ENCODE results near the gene GFAP.

GFAP gene

DNA sequence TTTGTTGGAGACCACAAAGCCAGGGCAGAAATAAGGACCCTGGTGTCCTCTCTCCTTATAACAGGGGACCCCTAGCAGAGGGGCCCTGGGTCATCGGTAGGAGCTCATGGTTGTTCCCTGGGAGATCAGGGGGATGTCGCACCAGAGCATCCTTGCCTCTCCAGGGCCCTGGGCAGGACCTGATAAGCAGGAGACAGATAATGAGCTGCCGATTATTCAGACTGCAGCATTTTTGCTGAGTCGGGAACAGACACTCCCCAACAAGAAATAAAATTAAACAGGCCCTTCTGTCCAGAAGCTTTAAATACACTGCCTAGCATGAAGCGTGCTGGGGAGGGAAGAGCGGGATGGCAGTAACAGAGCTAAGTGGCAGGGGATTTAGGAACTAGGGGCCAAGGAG lies 15.4 kb upstream of the GFAP start:
- TF ChIP-seq, protein P1, sequence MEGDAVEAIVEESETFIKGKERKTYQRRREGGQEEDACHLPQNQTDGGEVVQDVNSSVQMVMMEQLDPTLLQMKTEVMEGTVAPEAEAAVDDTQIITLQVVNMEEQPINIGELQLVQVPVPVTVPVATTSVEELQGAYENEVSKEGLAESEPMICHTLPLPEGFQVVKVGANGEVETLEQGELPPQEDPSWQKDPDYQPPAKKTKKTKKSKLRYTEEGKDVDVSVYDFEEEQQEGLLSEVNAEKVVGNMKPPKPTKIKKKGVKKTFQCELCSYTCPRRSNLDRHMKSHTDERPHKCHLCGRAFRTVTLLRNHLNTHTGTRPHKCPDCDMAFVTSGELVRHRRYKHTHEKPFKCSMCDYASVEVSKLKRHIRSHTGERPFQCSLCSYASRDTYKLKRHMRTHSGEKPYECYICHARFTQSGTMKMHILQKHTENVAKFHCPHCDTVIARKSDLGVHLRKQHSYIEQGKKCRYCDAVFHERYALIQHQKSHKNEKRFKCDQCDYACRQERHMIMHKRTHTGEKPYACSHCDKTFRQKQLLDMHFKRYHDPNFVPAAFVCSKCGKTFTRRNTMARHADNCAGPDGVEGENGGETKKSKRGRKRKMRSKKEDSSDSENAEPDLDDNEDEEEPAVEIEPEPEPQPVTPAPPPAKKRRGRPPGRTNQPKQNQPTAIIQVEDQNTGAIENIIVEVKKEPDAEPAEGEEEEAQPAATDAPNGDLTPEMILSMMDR (IDR thresholded peaks at IDR 0.05) = no peak
- no peak overlapping the region for H3K27ac ChIP-seq
- no peak overlapping the region for H3K4me3 ChIP-seq
- DNase-seq (ENCODE audit: low spot score) = no peak

DNA sequence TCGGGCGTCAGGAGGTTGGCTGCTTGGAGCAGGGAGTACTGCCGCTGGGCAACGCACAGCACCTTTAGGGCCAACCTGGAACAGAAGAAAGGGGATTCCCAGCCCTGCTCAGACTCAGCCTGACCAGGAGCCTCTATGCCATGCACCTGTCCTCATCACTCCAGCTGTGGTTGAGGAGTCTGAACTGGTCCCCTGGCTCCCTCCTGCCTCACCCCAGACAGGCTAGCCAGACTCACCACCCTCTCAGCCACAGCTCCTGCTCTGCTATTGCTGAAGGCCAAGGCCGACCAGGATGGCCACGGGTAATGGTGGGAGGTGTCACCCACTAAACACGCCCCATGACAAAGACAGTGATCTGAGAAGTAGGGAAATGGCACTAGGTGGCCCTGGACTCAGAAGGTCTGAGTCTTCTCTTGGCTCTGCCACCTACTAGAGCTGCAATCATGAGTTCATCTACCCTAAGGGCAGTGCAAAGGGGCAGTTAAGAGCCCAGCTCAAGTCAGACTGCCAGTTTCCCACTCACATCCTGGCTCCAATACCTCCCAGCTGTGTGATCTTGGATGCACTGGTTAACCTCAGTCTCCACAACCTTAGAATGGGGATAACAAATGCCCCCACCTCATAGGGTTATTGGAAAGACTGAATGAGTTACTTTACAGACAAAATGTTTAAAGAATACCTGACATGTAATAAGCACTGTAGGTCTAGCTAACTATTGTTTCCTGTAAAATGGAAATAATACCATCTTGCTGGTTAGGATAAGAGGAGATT lies 13.8 kb upstream of the GFAP start:
- no peak for DNase-seq (ENCODE audit: low spot score)
- no peak overlapping the region for H3K4me3 ChIP-seq
- no peak overlapping the region for H3K27ac ChIP-seq
- TF ChIP-seq, protein P1 (IDR thresholded peaks at IDR 0.05) = no peak

DNA sequence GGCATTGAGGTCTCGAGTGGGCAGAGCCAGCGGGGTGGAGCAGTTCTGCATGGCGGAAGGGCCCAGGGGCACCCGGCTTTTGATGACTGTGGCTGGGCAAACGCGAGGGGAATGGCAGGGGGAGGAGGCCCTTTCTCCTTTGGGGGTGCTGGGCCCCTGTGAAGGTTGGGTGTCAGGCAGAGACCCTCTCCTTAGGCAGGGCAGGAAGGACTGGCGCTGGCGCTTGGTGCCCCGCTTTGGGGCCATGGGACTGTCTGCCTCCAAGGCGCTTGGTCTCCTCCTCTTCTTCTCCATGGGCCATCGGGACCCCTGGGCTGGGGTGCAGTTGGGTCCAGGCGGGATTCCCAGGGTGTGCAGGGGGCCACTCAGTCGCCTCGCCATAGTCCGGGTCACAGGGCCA lies 12.8 kb upstream of the GFAP start:
- no peak for DNase-seq (ENCODE audit: low spot score)
- Histone ChIP-seq H3K4me3 (no peak overlapping the region), H3K27ac (no peak overlapping the region)
- TF ChIP-seq, protein P1 (IDR thresholded peaks at IDR 0.05) = no peak

DNA sequence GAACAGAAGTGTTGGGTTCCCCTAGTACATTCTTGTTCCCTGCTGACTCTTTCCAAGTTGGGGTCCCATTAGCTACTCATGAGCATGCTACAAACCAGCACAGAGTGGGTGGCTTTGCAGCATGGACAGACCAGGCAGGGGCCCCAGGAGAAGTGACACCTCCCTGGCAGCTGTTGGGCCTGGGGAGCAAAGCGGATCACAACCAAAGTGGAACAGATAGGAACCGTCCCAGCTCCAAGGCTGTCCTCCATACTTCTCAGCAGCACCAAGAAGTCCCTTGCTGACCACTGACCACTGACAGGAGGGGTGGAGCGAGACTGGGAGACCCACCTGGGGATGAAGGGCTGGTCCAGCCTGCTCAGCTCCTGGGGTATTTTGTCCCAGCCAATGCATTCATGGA lies 12.4 kb upstream of the GFAP start:
- H3K4me3 ChIP-seq = no peak overlapping the region
- DNase-seq (ENCODE audit: low spot score) = no peak
- H3K27ac ChIP-seq = no peak overlapping the region
- TF ChIP-seq, protein P1 (IDR thresholded peaks at IDR 0.05) = no peak

DNA sequence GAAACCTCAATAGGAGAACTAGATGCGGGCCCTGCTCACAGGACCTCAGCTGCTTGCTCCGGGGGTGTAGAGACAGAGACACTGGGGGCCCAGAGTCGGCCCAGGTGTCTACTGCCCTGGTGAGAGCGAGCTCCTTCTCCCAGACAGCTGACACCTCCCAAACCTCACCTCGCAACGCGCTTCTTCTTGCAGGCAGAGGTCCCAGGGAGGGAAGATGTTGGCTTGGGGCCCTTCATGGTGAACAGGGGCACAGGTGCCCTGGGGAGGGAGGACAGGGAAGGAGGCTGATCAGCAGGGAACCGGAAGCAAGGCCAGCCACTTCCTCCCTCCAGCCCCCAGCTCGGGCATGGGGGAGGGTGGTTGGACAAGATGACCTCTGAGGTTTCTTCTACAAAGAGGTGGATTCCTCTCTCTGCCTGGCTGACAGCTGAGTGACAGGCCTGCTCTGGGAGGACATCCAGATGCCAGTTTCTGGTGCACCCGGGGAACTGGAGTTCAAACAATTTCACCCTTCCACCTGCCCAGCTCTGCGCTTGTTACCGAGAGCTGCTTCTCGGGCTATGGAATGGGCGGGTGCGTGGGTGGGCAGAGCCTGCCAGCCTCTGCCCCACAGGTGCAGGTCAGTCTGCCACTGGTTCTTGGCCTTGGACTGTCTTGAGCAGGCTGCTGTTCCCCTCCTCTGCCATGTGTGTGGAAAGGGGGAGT lies 11.7 kb upstream of the GFAP start:
- Histone ChIP-seq H3K4me3 (no peak overlapping the region), H3K27ac (no peak overlapping the region)
- TF ChIP-seq, protein P1 (IDR thresholded peaks at IDR 0.05) = no peak
- no peak for DNase-seq (ENCODE audit: low spot score)

DNA sequence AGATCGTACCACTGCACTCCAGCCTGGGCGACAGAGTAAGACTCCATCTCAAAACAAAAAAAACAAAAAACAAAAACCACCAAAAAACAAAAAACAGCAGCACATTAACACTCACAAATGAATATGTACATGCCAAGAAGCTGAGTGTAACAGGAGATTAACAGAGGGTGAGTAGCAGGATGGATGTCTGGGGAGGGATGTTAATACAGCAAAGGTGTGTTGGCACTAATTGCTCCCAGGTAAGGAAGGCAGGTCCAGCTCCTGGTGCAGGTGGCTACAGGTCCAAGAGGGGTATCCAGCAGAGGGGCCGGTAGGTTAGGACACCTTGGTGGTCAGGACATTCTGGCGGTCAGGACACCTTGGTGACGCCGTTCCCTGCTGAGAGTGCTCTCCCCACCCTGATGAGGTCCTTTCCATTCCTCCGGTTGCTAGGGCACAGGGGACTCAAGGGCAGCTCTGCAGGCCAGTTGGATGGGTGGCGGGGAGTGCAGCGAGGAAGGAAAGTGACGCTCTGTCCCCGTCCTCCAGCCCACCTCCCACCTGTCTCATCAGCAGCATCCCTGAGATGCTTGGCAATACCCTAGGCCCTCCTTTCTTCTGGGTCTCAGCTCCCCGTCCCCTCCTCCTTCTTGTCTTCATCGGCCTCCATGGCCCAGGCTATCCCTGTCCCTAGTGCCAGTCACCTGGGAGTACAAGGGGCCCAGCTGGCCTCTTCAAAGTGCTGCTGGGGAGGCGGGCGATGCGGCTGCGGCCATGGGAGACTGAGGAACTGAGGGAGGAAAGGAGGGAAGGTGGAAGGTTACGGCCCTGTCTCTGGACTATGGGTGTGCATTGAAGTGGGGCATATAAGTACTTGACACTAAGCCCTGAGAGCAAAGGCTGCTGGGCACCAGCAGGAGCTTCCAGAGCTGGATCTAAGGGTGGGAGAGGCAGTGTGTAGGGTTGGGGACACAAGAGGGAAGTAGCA lies 10.7 kb upstream of the GFAP start:
- Histone ChIP-seq H3K27ac (no peak overlapping the region), H3K4me3 (no peak overlapping the region)
- TF ChIP-seq, protein P1 (IDR thresholded peaks at IDR 0.05) = no peak
- no peak for DNase-seq (ENCODE audit: low spot score)

Data from coronary artery (tissue), 2 donors.